Activated CD4-positive, CD25-positive, alpha-beta regulatory T cell treated with anti-CD3 and anti-CD28 coated beads, Interleukin-2, amount 50 U/mL, for 24 hours (primary cell): ENCODE measurements around the gene TRAF1.

ENCODE experiments used
- ATAC-seq, 2 donors: fragments of 150-1000 bp; cut with Tn5 transposase; one replicate each; pipeline ENCODE4 v1.10.0; 2021; ENCODE audit warnings: mild to moderate bottlenecking in 1 of 2, moderate library complexity in 1 of 2

The TRAF1 gene

GRCh38 chr9:120940573-120940972 is 14.0 kb upstream of the TRAF1 start:
- ATAC-seq, result no peak

GRCh38 chr9:120938851-120939250 is 12.3 kb upstream of the TRAF1 start:
- no peak for ATAC-seq

- no peak for ATAC-seq
Observed at GRCh38 chr9:120937596-120937995, 11.0 kb upstream of the TRAF1 start.

GRCh38 chr9:120937127-120937526 is 10.5 kb upstream of the TRAF1 start:
- no peak for ATAC-seq

GRCh38 chr9:120936764-120937122 is 10.1 kb upstream of the TRAF1 start:
- ATAC-seq, result no peak

- ATAC-seq, result peak; percentile 63 to 65
Observed at GRCh38 chr9:120936011-120936763, 9.6 kb upstream of the TRAF1 start.

GRCh38 chr9:120935383-120935857 is 8.8 kb upstream of the TRAF1 start:
- ATAC-seq, result no peak

GRCh38 chr9:120934281-120934680 is 7.7 kb upstream of the TRAF1 start:
- no peak for ATAC-seq

- no peak for ATAC-seq
Observed at GRCh38 chr9:120933310-120934055, 6.9 kb upstream of the TRAF1 start.

- no peak for ATAC-seq
Observed at GRCh38 chr9:120932086-120932823, 5.7 kb upstream of the TRAF1 start.

- peak; percentile 65 to 67 for ATAC-seq
Observed at GRCh38 chr9:120931231-120932085, 4.9 kb upstream of the TRAF1 start.

GRCh38 chr9:120929229-120929791 is 2.7 kb upstream of the TRAF1 start:
- ATAC-seq, result no peak

GRCh38 chr9:120928483-120929228 is 2.1 kb upstream of the TRAF1 start:
- ATAC-seq, result peak; percentile 15 to 18

GRCh38 chr9:120928015-120928482 is 1.5 kb upstream of the TRAF1 start:
- ATAC-seq, result no peak

- ATAC-seq, result peak; percentile 10 to 12
Observed at GRCh38 chr9:120927269-120928014, 846 bp upstream of the TRAF1 start.

- peak; percentile 73 to 75 for ATAC-seq
Observed at GRCh38 chr9:120925535-120926396, 830 bp downstream of the TRAF1 start.

GRCh38 chr9:120924698-120925534 is 1.7 kb downstream of the TRAF1 start:
- ATAC-seq, result peak; percentile 4 to 7

- no peak for ATAC-seq
Observed at GRCh38 chr9:120923620-120924328, 2.8 kb downstream of the TRAF1 start.
